GM19372 (cell line): ENCODE data around the gene CCNQ.

Experiments
- ATAC-seq: cut with Tn5 transposase; IDR thresholded peaks from one replicate; pipeline ENCODE4 v1.9.1; 2021; ENCODE audit warnings: mild to moderate bottlenecking, low read depth, moderate library complexity; ENCODE audit not compliant: unreplicated experiment

CCNQ gene

DNA sequence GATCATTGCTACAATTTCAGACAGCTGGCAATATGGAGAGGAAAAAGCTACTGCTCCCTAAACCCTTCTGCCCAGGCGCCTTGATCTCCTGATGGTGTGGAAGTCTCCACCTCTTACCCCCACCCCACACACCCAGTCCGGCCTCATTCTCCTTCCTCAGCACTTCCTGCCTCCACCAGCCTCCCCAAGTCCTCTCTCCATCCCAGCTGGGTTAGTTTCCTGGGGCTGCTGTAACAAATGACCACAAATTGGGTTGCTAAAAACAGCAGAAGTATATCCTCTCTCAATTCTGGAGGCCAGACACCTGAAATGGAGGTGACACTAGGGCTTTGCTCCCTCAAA, 1.1 kb upstream of the CCNQ start:
- no peak for ATAC-seq

DNA sequence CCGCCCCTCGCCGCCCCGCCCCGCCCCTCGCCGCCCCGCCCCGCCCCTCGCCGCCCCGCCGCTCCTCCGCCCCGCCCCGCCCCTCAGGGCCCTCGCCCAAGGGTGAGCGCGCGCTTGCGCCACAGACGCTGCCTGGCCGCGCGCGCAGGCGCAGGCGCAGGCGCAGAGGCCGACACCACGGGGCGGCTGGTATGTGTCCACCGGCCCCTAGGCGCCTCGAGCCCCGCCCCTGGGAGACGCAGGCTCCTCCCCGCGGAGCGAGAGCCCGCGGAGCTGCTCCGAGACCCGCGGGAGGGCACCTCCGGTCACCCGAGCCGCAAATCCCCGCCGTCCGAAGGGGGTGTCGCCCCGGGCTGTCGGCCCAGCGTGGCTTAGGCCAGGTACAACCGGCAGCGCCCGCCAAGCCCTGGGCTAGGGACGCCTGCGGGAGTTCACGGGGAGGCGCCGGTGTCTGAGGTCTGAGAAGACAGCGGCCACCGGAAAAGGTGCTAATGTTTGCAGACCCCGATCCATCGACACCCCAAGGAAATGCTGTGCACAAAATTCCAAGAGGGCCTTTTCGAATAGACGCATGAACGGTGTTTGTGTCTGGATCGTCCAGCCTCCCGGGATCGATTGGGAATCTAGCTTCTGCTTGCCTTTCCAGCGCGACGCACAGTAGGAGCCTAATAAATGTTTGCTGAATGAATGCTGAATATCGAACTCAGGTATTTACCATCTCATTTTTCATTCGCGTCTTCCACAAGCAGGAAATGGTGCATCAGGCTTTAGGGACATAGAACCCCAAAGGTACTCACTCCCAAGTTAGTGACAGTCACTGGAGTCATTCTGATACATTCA, 473 bp upstream of the CCNQ start:
- peak; percentile 83 for ATAC-seq

DNA sequence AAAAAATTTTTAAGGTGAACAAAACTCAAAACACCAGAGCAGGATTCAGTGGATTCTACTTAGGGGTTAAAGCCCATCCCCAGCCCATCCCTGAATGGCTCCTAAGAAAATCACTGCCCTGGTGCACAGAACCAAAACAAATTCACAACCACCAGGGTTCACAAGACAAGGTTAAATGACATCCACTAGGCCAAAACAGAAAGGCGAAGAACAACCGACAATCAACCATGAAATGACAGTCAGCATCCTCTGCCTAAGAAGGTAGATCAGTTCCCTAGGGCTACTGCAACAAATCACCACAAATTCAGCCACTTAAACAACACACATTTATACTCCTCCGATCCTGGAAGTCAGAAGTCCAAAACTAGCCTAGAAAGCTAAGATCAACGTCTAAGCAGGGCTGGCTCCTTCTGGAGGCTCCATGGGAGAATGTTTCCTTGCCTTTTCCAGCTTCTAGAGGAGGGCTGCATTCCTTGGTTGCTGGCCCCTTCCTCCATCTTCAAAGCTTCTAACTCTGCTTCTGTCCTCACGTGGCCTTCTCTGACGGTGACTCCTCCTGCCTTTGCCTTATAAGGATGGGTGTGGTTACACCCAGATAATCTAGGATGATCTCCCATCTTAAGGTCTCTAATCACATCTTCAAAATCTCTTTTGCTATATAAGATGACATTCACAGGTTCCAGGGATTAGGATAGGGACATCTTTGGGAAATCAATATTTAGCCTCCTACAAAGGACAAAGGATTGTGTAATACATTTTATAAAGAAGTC, 1.8 kb downstream of the CCNQ start:
- ATAC-seq, result no peak

DNA sequence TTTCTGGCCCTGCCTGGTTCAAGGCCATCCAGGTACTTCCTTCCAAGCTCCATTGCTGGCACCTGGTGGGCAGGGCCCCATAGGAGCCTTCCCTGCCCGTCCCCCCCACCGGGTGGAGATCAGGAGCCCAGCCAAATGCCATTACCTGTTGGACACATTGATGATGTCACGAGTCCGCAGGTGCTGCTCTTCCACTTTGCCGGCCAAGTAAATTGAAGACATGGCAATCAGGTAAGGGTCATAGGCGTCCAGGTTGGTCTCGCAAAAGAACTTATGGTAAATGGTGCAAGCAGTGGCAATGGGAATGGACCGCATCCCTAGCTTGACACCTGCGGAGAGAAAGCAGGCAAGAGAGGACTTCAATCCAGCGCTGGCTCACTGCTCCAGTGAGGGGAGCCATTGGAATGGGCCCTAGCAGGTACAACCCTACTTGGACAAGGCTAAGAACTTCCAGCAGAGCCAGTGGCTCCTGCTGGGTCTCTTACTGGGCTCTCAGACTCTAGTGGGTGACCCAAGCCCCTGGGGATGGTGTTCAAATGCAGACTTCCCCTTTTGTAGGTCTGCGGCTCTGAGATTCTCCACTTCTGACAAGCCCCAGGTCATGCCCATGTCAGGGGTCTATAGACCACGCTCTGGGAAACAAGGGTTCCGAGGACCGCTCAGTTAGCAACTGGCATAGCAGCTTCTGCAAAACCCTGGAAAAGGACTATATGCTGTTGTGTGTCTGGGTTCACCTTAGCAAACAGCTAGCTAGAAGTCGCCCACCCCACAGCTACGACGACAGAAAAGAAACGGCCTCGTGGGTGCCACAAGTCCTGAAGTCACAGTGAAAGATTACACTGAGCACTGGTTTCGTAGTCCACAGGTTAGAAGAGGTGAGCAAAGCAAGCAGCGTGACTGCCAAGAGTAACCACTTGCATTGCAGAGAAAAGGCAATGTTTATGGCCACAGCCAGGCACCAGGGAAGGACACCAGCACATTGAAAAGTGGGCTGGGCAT, 2.8 kb downstream of the CCNQ start:
- ATAC-seq, result no peak

DNA sequence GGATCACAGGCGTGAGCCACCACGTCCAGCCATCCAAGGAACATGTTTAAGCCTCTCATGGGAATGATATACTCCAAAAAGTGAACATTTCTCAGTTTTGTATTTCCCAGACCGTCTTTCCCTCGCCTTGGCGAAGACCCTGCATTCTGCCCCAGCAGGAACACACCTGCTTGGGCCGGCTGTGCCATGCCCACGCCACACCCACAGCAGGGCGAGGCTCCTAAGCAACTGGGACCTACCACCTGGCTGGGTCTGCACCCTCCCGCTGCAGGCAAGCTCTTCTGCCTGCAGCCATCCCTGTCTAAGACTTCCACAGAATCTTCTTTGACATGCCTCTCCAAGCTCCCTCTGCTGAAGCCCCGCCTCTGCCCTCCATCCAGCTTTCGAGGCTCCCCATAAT, 3.6 kb downstream of the CCNQ start:
- no peak for ATAC-seq

DNA sequence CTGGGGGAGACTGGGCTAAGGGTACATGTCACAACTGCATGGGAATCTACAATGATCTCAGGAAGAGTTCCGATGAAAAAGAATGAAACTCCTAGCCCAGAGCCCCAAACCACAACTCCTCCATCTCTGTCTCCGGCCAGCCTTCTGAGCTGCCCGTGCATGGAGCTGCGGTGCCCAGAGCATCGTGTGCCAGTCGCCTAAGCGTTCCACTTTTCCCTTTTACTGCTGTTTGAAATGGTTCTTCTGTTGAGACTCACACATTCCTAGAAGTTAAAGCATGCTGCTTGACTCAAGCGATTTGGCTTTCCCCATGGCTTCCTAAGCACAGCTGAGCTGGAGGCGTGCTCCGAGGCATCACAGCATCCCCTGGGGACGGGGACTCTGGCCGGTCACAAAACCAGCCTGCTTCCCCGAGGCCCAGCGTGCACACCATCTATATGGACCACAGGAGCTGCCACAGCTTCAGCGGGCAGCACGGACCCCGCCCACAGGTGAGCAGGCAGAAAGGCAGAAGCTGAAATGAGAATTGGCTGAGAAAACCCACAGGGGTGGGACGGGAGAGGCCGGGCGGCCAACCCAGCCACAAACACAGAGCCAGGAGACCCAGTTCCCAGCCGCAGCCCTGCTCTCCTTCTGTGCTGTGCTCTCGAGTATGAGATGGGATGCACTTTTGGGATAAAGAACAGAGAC, 5.0 kb downstream of the CCNQ start:
- ATAC-seq, result no peak

DNA sequence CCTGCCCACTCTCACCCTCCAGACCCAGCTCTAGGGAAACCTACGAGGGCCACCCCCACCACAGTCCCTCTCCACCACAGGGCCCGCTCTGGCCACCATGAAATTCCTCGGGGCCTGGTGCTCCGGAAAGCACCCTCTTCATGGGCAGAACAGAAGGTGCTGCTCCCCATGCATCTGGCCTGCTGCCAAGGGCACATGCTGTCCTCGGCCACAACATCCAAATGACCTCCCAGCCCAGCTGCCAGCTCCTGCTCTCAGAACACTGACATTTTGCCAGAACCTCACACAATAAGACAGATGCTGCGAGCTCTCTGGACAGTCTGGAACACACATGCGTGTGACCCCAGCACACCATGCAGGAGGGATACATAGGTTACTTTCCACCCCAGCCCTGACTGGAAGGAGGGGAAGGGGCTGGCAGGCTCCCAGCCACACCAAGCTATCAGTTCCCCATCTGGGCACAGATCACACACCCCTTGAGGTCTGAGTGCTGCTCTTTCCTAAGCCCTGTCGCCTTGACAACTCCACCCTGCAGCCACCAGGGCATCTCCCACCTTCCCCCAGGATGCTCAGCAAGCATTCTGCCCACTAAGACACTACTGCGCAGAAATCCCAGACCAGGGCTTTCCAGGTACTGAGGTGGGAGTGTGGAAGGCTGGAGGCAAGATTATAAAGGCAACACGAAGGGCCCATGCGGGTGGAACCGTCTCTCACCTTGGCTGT, 5.8 kb downstream of the CCNQ start:
- ATAC-seq, result no peak

DNA sequence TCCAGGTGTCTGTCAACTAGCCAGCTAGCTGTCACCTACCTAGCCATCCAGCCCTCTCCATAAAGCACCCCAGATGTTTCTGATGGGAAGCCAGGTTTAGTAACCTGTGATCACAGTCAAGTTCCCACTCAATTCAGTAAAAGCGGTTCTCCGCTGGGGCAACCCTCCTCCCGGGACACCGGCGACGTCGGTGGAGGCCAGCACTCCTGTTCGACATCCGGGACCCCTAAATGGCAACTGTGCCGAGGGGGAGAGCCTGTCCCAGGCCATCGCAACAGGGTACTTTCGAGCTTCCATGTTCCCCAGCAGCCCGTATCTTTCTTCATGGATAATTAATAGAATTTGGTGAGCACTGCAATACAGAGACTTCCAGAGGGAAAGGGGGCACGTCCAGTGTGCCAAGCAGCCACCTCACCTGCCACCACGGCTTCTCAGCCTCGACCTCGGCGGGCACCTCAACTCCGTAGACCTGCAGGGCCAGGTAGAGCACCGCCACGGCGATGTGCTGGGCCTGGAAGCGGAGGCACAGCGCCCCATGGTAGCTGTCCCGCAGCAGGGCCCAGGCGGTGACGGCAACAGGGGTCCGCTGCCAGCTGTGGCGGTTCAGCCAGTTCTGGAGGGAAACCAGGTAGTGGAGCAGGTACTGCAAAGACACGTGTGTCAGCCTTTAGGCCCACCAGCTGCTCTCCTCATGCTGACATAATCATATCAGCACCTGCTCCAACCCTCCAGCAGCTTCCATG, 6.7 kb downstream of the CCNQ start:
- no peak for ATAC-seq

DNA sequence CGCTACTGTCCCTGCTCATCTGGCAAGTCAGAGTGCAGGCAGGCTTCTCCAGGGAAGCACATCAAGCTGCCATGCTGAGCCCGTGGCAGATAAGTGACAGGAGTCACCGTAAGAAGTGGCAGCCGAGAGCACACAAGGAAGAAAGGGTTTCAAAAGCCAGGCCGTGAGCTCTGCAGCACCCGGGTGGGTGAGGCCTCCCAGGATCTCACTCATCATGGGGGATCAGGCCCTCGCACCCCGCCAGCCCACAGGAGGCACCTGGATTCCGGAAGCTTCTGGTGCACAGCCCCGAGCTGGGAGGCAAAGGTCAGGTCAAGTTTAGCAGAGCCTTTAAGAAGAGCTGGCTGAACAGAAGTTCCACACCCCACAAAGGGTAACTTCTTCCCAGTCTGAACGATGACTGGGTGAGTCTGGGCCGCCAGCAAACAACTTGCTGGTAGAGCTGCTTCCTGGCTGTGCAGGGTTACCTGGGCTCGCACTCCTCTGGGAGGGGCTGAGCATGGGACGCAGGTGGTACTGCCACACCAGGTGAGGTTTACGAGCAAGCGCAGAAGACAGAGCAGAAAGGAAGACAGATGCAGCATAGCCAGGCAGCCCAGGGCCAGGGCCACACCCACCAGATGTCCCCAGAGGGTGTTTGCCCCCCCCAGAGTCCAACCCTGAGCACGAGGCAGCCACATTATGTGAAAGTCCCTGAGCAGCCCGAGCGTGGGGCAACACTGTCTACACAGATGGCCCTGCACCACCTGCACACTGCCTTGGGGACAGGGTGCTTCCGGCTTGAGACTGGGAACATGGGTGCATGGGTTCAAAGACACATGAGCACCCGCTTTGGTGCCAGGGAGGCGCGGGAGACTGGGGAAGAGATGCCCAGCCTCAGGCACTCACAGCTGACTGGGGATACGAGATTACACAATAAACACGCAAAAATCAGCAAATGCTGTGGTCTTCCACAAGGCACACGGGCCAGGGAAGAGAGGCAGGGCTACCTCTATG, 7.7 kb downstream of the CCNQ start:
- no peak for ATAC-seq

DNA sequence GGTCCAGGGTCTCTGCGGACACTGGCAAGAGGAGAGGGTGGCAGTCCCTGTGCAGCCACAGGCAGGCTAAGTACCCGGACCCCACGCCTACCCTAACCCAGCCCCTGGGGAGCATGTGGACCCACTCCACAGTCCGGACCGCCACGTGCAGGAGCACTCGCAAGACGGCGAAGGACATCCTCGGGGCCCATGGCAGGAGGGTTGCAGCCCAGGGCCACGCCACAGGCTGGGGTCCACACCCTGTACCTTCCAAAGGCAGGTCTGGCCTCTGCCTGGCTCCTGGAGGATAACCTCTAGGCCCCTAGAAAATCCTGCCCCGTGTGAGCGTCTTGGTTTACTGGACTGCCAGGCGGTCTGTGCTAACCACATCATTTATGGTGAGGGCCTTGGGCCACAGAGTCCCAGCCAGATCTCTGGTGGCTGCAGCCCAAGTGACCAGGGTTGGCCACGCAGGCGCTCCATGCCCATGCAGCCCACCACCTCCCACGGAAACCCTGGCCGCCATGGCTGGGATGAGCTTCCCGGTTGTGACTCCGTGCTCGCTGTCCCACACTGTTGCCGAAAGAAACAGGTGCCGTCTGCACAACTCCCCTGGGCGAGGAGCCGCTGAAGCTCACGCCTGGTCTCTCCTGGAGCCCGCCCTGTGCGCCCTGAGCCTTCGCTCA, 10.0 kb downstream of the CCNQ start:
- ATAC-seq, result no peak

DNA sequence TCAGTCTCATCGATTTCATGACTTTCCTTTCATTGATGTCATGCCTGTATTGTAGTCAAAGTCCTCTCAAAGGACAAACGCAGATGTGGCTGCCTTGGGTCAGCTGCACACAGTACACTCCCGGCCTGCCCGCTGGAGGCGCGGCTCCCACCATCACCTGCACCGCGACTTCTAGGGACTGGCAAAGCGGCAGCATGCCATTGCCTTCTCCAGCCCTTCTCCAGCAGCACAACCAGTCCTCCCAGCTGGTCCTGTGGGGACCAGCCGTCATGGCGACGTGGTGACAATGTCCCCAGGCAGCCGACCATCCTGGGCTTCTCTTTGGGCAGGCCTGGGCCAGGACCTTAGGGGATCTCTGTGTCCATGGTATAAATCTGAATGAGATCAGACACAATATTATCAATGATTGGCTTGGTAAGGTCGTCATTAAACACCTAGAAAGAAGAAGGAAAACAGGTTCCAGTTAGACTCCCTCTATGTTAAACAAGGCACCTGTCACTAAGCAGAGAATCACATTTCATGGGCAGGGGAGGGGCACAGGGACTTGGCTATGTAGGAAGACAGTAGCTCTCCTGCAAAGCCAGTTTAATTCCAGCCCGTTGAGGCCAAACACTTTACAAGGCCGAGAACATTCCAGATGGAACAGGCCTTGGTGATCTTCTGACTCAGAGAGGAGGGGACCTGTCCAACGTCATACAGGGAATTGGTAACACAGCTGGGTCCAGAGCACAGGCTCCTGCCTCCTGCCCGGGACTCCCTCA, 10.7 kb downstream of the CCNQ start:
- ATAC-seq, result no peak

DNA sequence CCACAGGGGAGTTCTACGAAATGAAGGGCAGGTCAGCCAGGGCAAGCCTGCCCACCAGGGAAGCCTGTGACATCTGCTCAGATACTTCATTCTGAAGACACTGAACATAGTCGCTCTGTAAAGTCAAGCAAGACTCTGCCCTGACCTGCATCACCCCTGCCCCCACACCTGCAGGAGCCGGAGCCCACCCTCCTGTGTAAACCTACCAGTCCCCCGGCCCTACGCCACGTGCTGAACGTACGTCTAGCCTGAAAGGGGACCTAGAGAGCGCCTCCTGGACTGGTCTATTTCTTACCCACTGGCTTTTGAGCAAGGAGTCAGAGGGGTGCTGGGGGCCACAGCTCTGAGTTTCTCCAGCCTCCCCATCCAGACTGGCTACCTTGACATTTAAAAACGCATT, 11.6 kb downstream of the CCNQ start:
- ATAC-seq, result no peak

DNA sequence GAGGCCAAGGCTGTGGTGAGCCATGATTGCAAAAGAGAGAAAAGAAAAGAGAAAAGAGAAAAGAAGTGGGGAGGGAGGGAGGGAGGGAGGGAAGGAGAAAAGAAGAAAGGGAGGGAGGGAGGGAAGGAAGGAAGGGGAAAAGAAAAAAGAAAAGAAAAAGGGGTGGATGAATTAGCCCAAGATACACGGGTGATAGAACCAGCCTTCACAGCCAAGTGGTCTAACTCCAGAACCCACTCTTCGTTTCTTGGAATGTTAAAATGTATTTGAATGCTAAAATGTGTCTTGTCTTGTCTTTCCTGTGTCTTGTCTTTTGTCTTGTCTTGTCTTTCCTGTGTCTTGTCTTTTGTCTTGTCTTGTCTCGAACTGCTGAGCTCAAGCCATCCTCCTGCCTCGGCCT, 13.1 kb downstream of the CCNQ start:
- ATAC-seq, result no peak

DNA sequence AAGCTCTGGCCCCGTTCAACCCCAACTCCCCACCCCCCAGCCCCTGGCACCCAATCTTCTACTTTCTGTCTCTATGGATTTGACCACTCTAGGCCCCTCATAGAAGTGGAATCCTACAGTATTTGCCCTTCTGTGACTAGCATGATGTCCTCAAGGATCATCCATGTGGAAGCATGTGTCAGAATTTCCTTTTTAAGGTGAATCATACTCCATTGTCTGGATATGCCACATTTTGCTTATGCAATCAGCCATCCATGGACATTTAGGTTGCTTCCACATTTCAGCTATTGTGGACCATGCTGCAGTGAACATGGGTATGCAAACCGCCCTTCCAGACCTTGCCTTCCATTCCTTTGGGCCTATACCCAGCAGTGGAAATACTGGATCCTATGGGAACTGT, 15.5 kb downstream of the CCNQ start:
- no peak for ATAC-seq

DNA sequence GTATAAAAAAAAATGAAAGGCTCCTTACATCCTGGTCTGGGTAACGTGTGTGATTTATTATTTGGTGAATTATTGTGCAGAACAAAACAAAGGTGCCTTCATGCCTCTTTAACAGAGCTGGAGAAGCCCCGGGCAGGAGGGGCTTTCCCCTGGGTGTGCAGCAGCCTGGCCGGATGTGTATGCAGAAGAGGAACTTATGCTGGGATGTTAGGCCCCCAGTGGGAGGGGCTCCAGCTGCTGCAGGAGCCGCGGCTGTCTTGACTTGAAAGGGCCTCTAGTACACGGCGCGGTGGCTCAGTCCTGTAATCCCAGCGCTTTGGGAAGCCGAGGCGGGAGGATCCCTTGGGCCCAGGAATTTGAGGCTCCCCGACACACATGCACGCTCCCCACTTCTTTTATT, 16.0 kb downstream of the CCNQ start:
- peak; percentile 100 for ATAC-seq

DNA sequence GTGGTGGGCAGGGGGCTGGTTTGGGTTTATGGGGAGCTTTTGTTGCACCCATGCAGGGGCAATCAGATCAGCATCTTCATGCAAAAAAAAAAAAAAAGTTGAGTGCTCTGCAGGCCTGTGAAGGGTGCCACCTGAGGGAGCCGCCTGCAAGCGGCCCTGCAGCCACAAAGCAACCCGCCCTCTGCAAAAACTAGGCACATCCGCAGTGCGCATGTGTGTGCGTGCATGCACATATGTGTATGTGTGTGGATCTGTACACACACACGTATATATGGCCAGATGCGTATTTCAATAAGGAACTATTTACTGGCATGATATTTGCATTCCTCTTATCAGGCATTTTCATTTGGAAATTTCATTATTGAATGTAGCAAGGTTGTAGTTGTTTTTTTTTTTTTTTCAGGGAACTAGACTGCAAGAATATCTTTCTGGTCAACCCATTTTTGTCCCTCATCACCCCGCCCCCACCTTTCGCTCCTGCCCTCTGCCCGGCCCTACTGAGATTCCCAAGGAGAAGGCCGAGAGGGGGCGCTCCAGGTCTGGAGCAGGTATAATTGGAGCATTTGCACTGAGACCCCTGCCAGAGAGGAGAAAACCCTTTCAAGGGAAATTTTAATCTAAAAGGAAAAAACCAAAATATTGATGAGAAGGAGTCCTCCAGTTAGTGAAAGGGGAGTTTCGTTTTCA, 18.1 kb downstream of the CCNQ start:
- ATAC-seq, result no peak
